OCI-LY1 (cell line): Measurements from ENCODE around the gene RNF144A.

Experiments
- CTCF ChIP-seq: fragments of 200-600 bp; sonication (generic), shearing (Covaris generic); IDR thresholded peaks from 2 replicates; pipeline ENCODE4 v1.5.1; 2017; ENCODE audit warnings: mild to moderate bottlenecking, antibody characterized with exemption, low read length, moderate library complexity, mixed read lengths
- EZH2 ChIP-seq: fragments of 200-600 bp; sonication (generic), shearing (Covaris generic); IDR thresholded peaks from 2 replicates; pipeline ENCODE4 v1.8.0; 2017; ENCODE audit warnings: borderline replicate concordance, mixed run types, mild to moderate bottlenecking, antibody characterized with exemption, low read length, moderate library complexity, mixed read lengths

DNA sequence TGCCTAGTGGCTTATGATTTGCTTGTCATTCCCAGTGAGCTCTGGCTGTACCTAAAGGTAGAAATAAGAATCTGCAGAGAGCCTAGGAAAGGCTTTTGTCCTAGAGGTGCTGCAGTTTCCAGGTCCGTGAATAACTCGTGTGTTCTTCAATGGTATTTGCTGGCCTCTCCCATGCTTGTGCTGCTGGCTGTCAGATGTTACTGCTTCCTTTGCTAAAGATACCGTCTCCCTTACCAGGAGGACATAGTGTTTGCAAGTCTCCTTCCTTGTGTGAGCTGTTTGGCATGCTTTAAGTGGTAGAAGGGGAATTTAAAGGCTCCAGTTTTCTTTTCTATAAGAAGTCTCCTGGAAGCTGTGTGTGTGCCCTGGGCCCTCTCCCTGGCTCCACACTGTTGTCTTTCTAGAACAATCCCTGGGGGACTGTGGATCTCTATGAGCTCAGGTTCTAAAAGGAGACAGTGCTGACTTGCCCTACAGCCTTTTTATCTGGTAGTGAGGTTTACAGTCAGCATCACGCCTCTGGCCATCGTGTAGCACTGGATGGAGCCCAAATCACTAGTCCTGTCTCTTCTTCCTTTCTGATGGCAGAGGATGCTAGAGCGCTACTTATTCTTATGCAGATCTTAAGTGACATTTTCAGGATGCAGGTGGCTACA lies 65.8 kb downstream of the RNF144A start:
- TF ChIP-seq CTCF (no peak), EZH2 (no peak)
